ENCODE results near the gene DNAJC12.
A peak's percentile ranks its signal among the peaks of the same experiment; 100 is the strongest.
"Not testable (repeated sequence)": the region's sequence is repeated elsewhere in the genome, so short reads cannot be mapped to it uniquely, and the experiment has no call there.

DNAJC12 gene

GRCh38 chr10:67839951-67840350, 2.0 kb upstream of the DNAJC12 start:
- H3K4me2 ChIP-seq (ENCODE audit: low read length): no peak overlapping the region
- no peaks in the 10 kb centered on the region for H4K20me1 ChIP-seq (ENCODE audit: control insufficient read depth, insufficient read depth, low read depth, low read length)
- peaks cover 9% of the 10 kb centered on the region for H3K4me1 ChIP-seq (ENCODE audit: control insufficient read depth, low read length)
- H3K36me3 ChIP-seq (ENCODE audit: control insufficient read depth, low read length): no peaks in the 10 kb centered on the region
- no peaks in the 10 kb centered on the region for H3K9me2 ChIP-seq (replicated peaks; ENCODE audit: control insufficient read depth, low read length)
- TF ChIP-seq EZH2phosphoT487 (IDR thresholded peaks at IDR 0.05; ENCODE audit: borderline replicate concordance, low read length) (no peak), CTCF (IDR thresholded peaks at IDR 0.05; ENCODE audit: low read depth, low read length, poor library complexity, severe bottlenecking) (no peak)
- H3K27me3 ChIP-seq (ENCODE audit: control insufficient read depth, low read length): no peaks in the 10 kb centered on the region
- no peak overlapping the region for H3K27ac ChIP-seq (ENCODE audit: low read depth, low read length)
- no peaks in the 10 kb centered on the region for H3F3A ChIP-seq (ENCODE audit: control insufficient read depth, insufficient read depth)
- H3K4me3 ChIP-seq (ENCODE audit: low read length): no peak overlapping the region
- H3K79me2 ChIP-seq (ENCODE audit: control insufficient read depth, low read length): peaks cover 24% of the 10 kb centered on the region
- H3K9me3 ChIP-seq (ENCODE audit: control insufficient read depth, insufficient read depth, low read length): peaks cover 5% of the 10 kb centered on the region; the same call in 1 of the 2 replicates

- H3K4me2 ChIP-seq (ENCODE audit: low read length); H3K36me3 ChIP-seq (ENCODE audit: control insufficient read depth, low read length); H3K4me1 ChIP-seq (ENCODE audit: control insufficient read depth, low read length); H3F3A ChIP-seq (ENCODE audit: control insufficient read depth, insufficient read depth); H4K20me1 ChIP-seq (ENCODE audit: control insufficient read depth, insufficient read depth, low read depth, low read length); H3K9me3 ChIP-seq (ENCODE audit: control insufficient read depth, insufficient read depth, low read length); H3K27ac ChIP-seq (ENCODE audit: low read depth, low read length); H3K4me3 ChIP-seq (ENCODE audit: low read length); H3K9me2 ChIP-seq (replicated peaks; ENCODE audit: control insufficient read depth, low read length); H3K27me3 ChIP-seq (ENCODE audit: control insufficient read depth, low read length): not testable (repeated sequence)
- H3K79me2 ChIP-seq (ENCODE audit: control insufficient read depth, low read length): peaks cover 28% of the 10 kb centered on the region
Observed at GRCh38 chr10:67839511-67839910, 1.5 kb upstream of the DNAJC12 start.

- peaks cover 1% of the 10 kb centered on the region; the same call in 1 of the 2 replicates for H3K9me3 ChIP-seq (ENCODE audit: control insufficient read depth, insufficient read depth, low read length)
- H3K36me3 ChIP-seq (ENCODE audit: control insufficient read depth, low read length): no peaks in the 10 kb centered on the region
- H3K27me3 ChIP-seq (ENCODE audit: control insufficient read depth, low read length): no peaks in the 10 kb centered on the region
- peaks cover 44% of the 10 kb centered on the region for H3K79me2 ChIP-seq (ENCODE audit: control insufficient read depth, low read length)
- no peaks in the 10 kb centered on the region for H4K20me1 ChIP-seq (ENCODE audit: control insufficient read depth, insufficient read depth, low read depth, low read length)
- TF ChIP-seq EZH2phosphoT487 (IDR thresholded peaks at IDR 0.05; ENCODE audit: borderline replicate concordance, low read length) (no peak), CTCF (IDR thresholded peaks at IDR 0.05; ENCODE audit: low read depth, low read length, poor library complexity, severe bottlenecking) (no peak)
- peaks cover 9% of the 10 kb centered on the region for H3K4me1 ChIP-seq (ENCODE audit: control insufficient read depth, low read length)
- H3F3A ChIP-seq (ENCODE audit: control insufficient read depth, insufficient read depth): no peaks in the 10 kb centered on the region
- H3K9me2 ChIP-seq (replicated peaks; ENCODE audit: control insufficient read depth, low read length): no peaks in the 10 kb centered on the region
- H3K4me2 ChIP-seq (ENCODE audit: low read length): peak overlapping the region; percentile 65
- no peak overlapping the region for H3K27ac ChIP-seq (ENCODE audit: low read depth, low read length)
- H3K4me3 ChIP-seq (ENCODE audit: low read length): peak overlapping the region; percentile 74
Observed at GRCh38 chr10:67836972-67837371, 1.0 kb downstream of the DNAJC12 start.

- Histone ChIP-seq H3K27me3 (ENCODE audit: control insufficient read depth, low read length) (no peaks in the 10 kb centered on the region), H3K36me3 (ENCODE audit: control insufficient read depth, low read length) (peaks cover 3% of the 10 kb centered on the region; the same call in 1 of the 2 replicates), H3K9me2 (replicated peaks; ENCODE audit: control insufficient read depth, low read length) (no peaks in the 10 kb centered on the region), H3K4me1 (ENCODE audit: control insufficient read depth, low read length) (peaks cover 9% of the 10 kb centered on the region), H3K79me2 (ENCODE audit: control insufficient read depth, low read length) (peaks cover 46% of the 10 kb centered on the region), H3F3A (ENCODE audit: control insufficient read depth, insufficient read depth) (no peaks in the 10 kb centered on the region), H4K20me1 (ENCODE audit: control insufficient read depth, insufficient read depth, low read depth, low read length) (no peaks in the 10 kb centered on the region), H3K4me2 (ENCODE audit: low read length) (peak overlapping the region; percentile 65), H3K9me3 (ENCODE audit: control insufficient read depth, insufficient read depth, low read length) (no peaks in the 10 kb centered on the region), H3K27ac (ENCODE audit: low read depth, low read length) (no peak overlapping the region), H3K4me3 (ENCODE audit: low read length) (peak overlapping the region; percentile 45)
- TF ChIP-seq CTCF (IDR thresholded peaks at IDR 0.05; ENCODE audit: low read depth, low read length, poor library complexity, severe bottlenecking): no peak
Observed at GRCh38 chr10:67836488-67836887, 1.5 kb downstream of the DNAJC12 start.

- H3F3A ChIP-seq (ENCODE audit: control insufficient read depth, insufficient read depth); H3K36me3 ChIP-seq (ENCODE audit: control insufficient read depth, low read length); H3K9me3 ChIP-seq (ENCODE audit: control insufficient read depth, insufficient read depth, low read length); H3K4me1 ChIP-seq (ENCODE audit: control insufficient read depth, low read length); H4K20me1 ChIP-seq (ENCODE audit: control insufficient read depth, insufficient read depth, low read depth, low read length); H3K27ac ChIP-seq (ENCODE audit: low read depth, low read length); H3K9me2 ChIP-seq (replicated peaks; ENCODE audit: control insufficient read depth, low read length); H3K27me3 ChIP-seq (ENCODE audit: control insufficient read depth, low read length): not testable (repeated sequence)
- Histone ChIP-seq H3K4me2 (ENCODE audit: low read length) (peak overlapping the region; percentile 65), H3K4me3 (ENCODE audit: low read length) (peak overlapping the region; percentile 45), H3K79me2 (ENCODE audit: control insufficient read depth, low read length) (peaks cover 48% of the 10 kb centered on the region)
Observed at GRCh38 chr10:67835541-67836394, 2.2 kb downstream of the DNAJC12 start.

All from DOHH2 (cell line).